NCI-H524 (cell line): Measurements from ENCODE around the gene STRADB.
"Not testable (repeated sequence)": the region's sequence is repeated elsewhere in the genome, so short reads cannot be mapped to it uniquely, and the experiment has no call there.

Source experiments
- DNase-seq, 2 experiments: peaks; one replicate each; lab custom pipeline; 2025; lab: John Stamatoyannopoulos, UW

STRADB gene

DNA sequence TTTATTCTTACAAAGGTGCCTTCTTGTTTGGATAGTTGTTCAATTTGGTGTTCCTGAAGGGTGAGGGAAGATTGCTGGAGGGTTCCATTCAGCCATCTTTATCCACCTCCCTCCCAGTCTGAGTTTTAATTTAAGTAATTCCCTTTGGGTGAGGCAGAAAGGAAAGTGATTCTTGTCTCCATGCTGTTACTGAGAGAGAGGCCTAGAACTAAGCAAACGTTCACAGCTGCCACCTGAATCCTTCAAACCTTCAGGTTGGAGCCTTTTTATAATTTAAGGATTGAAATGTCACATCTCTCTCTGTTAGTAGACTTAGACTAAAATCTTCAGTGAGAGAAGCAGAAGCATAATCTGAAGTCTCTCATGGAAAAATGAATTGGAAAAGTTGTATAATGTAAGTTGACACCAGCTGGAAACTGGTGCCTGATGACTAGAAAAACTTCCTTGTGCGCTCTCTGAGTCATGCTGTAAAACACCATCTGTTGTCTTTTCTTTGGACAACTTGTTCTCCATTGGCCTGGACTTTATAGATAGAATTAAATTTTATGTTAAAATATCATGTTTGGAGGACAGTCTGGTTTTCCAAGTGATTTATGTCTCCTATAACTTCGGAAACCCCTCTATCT is 14.6 kb downstream of the STRADB start:
- DNase-seq, result peak; percentile 52 to 85

- DNase-seq, result no peak
These were observed 16.1 kb downstream of the STRADB start for GRCh38 chr2:201467666-201468065.

GRCh38 chr2:201470821-201471731 is 19.5 kb downstream of the STRADB start:
- no peak for DNase-seq

GRCh38 chr2:201471732-201472393 is 20.3 kb downstream of the STRADB start:
- no peak for DNase-seq

- DNase-seq, result no peak
These were observed 20.9 kb downstream of the STRADB start for GRCh38 chr2:201472411-201472810.

DNA sequence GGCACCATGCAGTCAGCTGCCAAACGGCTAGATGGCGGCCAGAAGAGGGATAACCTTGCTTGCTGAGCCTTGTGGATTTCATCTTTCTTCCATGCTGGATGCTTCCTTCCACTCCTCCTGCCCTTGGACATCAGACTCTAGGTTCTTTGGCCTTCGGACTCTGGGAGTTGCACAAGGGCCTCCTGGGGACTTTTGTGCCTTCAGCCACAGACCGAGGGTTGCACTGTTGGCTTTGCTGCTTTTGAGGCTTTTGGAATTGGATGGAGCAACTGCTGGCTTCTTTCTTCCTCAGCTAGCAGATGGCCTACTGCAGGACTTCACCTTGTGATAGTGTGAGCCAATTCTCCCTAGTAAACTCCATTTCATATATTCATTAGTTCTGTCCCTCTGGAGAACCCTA is 31.0 kb downstream of the STRADB start:
- no peak for DNase-seq

DNA sequence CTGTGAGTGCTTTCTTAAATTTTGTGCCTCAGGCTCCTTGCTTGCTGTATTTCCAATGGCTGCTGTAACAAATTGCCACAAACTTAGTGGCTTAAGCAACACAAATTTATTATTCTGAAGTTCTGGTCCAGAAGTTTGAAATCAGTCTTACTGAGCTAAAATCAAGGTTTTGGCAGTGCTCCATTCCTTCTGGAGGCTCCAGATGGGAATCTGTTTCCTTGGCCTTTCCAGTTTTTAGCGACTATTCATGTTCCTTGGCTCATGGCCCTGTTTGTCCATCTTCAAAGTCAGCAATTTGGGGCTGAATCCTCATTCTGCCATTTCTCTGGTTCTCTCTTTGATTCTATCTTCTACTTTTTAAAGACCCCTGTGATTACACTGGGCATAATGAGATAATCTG is 31.8 kb downstream of the STRADB start:
- DNase-seq, result no peak

- not testable (repeated sequence) for DNase-seq
These were observed 32.2 kb downstream of the STRADB start for GRCh38 chr2:201483758-201484157.

GRCh38 chr2:201484805-201485204 is 33.3 kb downstream of the STRADB start:
- DNase-seq, result peak in 1 of 2 experiments; percentile 8

GRCh38 chr2:201490291-201490690 is 38.8 kb downstream of the STRADB start:
- peak; percentile 3 to 29 for DNase-seq

DNA sequence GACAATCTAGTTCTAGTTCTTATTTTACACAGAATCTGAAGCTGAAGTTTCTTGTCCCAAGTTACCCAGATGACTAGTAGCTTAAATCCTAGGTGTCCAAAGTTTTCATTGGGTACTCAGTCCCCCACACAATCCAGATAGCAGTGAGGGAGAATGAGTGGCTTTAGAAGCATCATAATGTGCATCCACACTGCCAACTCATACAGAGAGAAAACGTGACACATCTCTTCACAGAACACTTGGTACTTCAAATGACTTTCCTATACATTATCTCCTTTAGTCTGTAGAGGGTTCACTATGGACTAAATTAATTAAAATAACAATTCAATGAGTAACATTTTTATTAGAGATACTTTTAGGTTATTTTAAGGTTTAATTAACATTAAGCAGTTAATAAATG is 45.2 kb downstream of the STRADB start:
- no peak for DNase-seq

GRCh38 chr2:201500534-201500933 is 49.0 kb downstream of the STRADB start:
- no peak for DNase-seq

GRCh38 chr2:201502713-201503112 is 51.2 kb downstream of the STRADB start:
- no peak for DNase-seq

DNA sequence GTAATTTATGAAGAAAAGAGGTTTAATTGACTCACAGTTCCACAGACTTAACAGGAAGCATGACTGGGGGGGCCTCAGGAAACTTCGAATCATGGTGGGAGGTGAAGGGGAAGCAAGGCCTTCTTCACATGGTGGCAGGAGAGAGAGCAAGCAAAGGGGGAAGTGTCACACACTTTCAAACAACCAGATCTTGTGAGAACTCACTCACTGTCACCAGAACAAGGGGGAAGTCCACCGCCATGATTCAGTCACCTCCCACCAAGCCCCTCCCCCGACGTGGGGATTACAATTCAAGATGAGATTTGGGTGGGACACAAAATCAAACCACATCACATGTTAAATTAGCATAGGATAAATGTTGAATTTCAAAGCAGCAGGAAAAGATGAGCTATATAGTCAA is 56.2 kb downstream of the STRADB start:
- DNase-seq, result no peak

DNA sequence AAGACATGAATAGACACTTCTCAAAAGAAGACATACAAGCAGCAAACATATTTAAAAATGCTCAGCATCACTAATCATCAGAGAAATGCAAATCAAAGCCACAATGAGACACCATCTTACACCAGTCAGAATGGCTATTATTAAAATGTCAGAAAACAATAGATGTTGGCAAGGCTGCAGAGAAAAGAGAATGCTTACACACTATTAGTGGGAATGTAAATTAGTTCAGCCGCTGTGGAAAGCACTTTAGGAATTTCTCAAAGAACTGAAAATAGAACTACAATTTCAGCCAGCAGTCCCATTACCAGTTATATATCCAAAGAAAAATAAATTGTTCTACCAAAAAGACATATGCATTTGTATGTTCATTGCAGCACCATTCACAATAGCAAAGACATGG is 61.7 kb downstream of the STRADB start:
- DNase-seq, result no peak

DNA sequence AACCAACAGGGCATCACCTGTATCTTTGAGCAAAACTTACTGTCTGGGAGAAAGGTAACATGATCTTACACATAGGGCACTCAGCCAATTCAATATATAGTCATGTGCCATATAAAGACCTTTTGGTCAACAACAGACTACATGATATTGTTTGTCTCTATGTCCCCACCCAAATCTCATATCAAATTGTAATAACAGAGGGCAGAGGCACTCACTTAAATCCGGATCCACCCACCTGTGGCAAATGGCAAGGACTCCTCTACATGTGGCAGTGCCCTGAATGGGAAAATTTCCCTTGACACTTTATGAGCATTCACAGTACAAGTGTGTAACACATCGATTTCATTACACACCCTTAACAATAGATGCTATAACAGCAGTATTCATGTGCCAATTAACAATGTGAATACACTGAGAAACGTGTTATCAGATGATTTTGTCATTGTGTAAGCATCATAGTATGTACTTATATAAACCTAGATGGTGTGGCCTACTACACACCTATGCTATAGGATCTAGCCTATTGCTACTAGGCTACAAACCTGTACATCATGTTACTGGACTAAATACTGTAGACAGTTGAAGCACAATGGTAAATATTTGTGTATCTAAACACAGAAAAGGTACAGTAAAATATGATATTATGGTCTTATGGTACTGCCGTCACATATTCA is 64.2 kb downstream of the STRADB start:
- DNase-seq, result no peak

- no peak for DNase-seq
These were observed 65.6 kb downstream of the STRADB start for GRCh38 chr2:201517094-201517493.

GRCh38 chr2:201520201-201520600 is 68.7 kb downstream of the STRADB start:
- no peak for DNase-seq

DNA sequence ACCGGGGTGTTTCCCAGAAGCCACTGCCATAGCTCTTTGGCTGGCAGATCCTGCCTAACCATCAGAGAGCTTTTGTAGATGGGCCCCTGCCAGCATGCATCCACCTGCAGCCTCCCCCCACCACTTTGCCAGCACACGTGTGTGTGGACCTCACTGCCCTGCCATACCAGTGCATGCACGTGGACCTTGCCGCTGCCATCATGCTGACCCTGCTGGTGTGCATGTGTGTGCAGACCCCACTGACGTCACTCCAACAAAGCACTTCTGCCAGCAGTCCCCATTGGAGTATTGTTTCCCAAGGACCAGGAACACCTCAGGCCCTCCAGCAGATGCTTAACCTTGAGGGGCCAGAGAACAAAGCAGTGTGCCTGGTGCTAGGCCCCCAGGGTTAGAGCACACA is 71.4 kb downstream of the STRADB start:
- no peak for DNase-seq

GRCh38 chr2:201523506-201523905 is 72.0 kb downstream of the STRADB start:
- DNase-seq, result no peak
